G401 (cell line): Measurements from ENCODE around the gene MYBBP1A. TPM values are rescaled to one million over a fixed set of nuclear protein-coding genes. Genes with fewer than 3 reads are reported as not detected.
"Not testable (repeated sequence)": the region's sequence is repeated elsewhere in the genome, so short reads cannot be mapped to it uniquely, and the experiment has no call there.

Experiments used
- DNase-seq: peaks from one replicate; pipeline ENCODE4 v3.0.0-alpha.2; 2015; ENCODE audit warnings: low spot score
- in situ Hi-C: cut with HindIII; loops from 2 replicates; pipeline ENCODE4 v1.10.0; 2016; ENCODE audit warnings: low sequenced_read_pairs, mixed read lengths
- total RNA-seq: library from RNA; depleted of rRNA; stranded (reverse); fragments of >200 nt; shearing (Covaris generic); gene quantifications from 2 replicates; pipeline ENCODE4 v1.2.3, GENCODE V29; 2014

MYBBP1A gene
- total RNA-seq, 1 experiment from 2014 or later = 89.3 TPM

- DNase-seq = no peak
- in situ Hi-C loops = no loop called here
These were observed 37.2 kb upstream of the MYBBP1A start for GRCh38 chr17:4592240-4593005.

- in situ Hi-C loops = no loop called here
- DNase-seq = no peak
These were observed 36.3 kb upstream of the MYBBP1A start for GRCh38 chr17:4591529-4591928.

GRCh38 chr17:4590981-4591453 is 35.8 kb upstream of the MYBBP1A start:
- in situ Hi-C loops = no loop called here
- DNase-seq = no peak

- DNase-seq, in situ Hi-C loops: not testable (repeated sequence)
These were observed 34.9 kb upstream of the MYBBP1A start for GRCh38 chr17:4590042-4590441.

GRCh38 chr17:4588898-4589625 is 33.9 kb upstream of the MYBBP1A start:
- no peak for DNase-seq

GRCh38 chr17:4588391-4588790 is 33.2 kb upstream of the MYBBP1A start:
- DNase-seq = no peak
- in situ Hi-C loops = no loop called here

More at GRCh38 chr17:4588898-4589625, 33.9 kb upstream of the MYBBP1A start:
- in situ Hi-C loops = no loop called here

- no peak for DNase-seq
- in situ Hi-C loops = no loop called here
These were observed 32.6 kb upstream of the MYBBP1A start for GRCh38 chr17:4587803-4588202.

- in situ Hi-C loops = no loop called here
These were observed 32.0 kb upstream of the MYBBP1A start for GRCh38 chr17:4587195-4587594.

GRCh38 chr17:4586043-4586442 is 30.9 kb upstream of the MYBBP1A start:
- in situ Hi-C loops = no loop called here
- DNase-seq = no peak

More at GRCh38 chr17:4587195-4587594, 32.0 kb upstream of the MYBBP1A start:
- no peak for DNase-seq

- no peak for DNase-seq
- in situ Hi-C loops = no loop called here
These were observed 30.4 kb upstream of the MYBBP1A start for GRCh38 chr17:4585638-4585994.

GRCh38 chr17:4584917-4585637 is 29.9 kb upstream of the MYBBP1A start:
- in situ Hi-C loops = no loop called here

GRCh38 chr17:4584101-4584916 is 29.1 kb upstream of the MYBBP1A start, which contains the start of gene SMTNL2:
SMTNL2 (plus strand) TSS chr17:4584529; CDS start chr17:4584606, 77 bp downstream.
- DNase-seq = no peak
- in situ Hi-C loops = no loop called here

More at GRCh38 chr17:4584917-4585637, 29.9 kb upstream of the MYBBP1A start:
- no peak for DNase-seq

GRCh38 chr17:4583782-4584100 is 28.6 kb upstream of the MYBBP1A start:
- in situ Hi-C loops = no loop called here
- peak; percentile 27 for DNase-seq

- no peak for DNase-seq
- in situ Hi-C loops = no loop called here
These were observed 28.0 kb upstream of the MYBBP1A start for GRCh38 chr17:4583206-4583605.

GRCh38 chr17:4582691-4583090 is 27.5 kb upstream of the MYBBP1A start:
- peak; percentile 32 for DNase-seq
- in situ Hi-C loops = no loop called here

- no peak for DNase-seq
- in situ Hi-C loops = no loop called here
These were observed 26.9 kb upstream of the MYBBP1A start for GRCh38 chr17:4582101-4582501.

GRCh38 chr17:4580291-4580690 is 25.1 kb upstream of the MYBBP1A start:
- in situ Hi-C loops = no loop called here
- no peak for DNase-seq

GRCh38 chr17:4579678-4580077 is 24.5 kb upstream of the MYBBP1A start:
- in situ Hi-C loops = no loop called here
- DNase-seq = no peak

- in situ Hi-C loops, DNase-seq: not testable (repeated sequence)
These were observed 23.2 kb upstream of the MYBBP1A start for GRCh38 chr17:4578349-4578748.
